Measurements from ENCODE around the gene GRIA1.
A peak's percentile ranks its signal among the peaks of the same experiment; 100 is the strongest.

GRIA1 gene

DNA sequence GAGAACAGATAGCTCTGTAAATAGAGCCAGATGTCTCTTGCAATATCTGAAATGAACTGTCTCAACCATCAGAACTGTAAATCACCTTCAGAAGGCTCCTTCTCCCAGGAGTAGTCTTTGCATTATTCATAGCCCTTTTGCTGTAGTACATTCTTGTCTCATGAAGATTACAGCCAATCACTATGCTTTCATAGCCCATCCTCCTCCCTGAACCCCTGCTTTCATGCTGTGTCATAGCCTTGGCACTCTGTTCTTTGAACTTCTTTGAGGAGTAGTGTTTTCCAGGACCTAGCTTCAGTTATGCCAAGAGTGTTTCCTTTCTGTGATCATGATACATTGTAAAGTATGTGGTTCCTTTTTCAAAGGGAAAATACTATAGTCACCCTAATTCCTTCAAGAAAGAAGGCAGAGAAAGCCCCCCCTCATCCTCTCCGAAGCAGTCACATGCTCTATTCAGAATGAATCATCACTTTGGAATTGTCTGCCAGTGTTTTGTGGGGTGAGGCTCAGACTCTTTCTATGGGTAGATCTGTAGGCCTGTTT lies 61.1 kb downstream of the GRIA1 start:
- Mint-ChIP-seq H3K36me3 (ENCODE audit: low read depth) (no peaks in the 10 kb centered on the region), H3K9me3 (no peaks in the 10 kb centered on the region), H3K27ac (no peak overlapping the region), H3K4me1 (ENCODE audit: low read depth) (no peaks in the 10 kb centered on the region), H3K27me3 (ENCODE audit: low read depth) (no peaks in the 10 kb centered on the region), H3K4me3 (no peak overlapping the region)

DNA sequence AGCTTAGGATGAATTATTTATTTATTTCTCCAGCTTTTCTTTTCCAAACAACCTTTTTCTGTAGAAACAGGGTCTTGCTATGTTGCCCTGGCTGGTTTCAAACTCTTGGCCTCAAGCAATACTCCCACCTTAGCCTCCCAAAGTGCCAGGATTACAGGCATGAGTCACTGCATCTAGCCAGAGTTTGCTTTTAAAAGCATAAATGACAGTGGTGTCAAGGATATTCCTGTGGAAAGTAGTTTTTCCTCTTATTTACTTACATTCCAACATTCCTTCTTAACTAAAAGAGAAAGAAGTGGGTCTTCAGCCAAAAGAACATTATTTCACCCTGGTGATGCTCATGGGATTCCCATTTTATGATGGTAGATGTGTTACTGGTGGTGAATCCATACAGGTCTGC lies 62.4 kb downstream of the GRIA1 start:
- no peaks in the 10 kb centered on the region for H3K27me3 Mint-ChIP-seq (ENCODE audit: low read depth)
- no peaks in the 10 kb centered on the region for H3K4me1 Mint-ChIP-seq (ENCODE audit: low read depth)
- H3K27ac Mint-ChIP-seq = no peak overlapping the region
- no peaks in the 10 kb centered on the region for H3K36me3 Mint-ChIP-seq (ENCODE audit: low read depth)
- no peak overlapping the region for H3K4me3 Mint-ChIP-seq
- H3K9me3 Mint-ChIP-seq = no peaks in the 10 kb centered on the region

DNA sequence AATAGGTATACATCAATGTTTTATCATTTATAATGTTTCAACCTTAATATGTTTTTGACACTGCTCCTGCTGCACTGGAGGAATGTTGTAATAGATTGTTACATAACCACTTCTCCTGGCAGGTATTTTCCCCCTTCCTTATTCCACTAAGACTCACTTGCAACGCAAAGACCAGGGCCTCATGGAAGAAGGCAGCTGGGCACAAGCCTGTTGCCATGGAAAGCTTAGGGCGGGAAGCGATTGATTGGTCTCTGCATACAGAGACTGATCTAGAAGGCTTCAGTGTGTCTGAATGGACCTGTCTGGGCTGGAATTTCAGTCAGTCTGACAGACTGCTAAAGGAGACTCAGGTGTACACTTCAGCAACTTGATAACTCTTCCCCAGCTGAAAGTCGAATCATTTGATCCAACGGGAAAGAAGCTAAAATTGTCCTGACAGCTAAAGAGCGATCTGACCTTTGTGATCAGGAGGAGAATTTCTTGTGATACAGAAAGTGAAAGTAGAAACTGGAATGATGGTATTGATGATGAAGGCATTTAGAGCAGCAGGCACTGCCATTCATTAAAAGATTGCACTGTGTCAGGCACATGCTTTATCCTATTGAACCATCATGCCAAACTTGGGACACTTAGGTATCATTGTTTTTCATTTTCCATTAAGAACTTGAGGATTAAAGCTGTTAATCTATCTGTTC lies 65.1 kb downstream of the GRIA1 start:
- Mint-ChIP-seq H3K27ac (no peak overlapping the region), H3K9me3 (no peaks in the 10 kb centered on the region), H3K4me3 (peak overlapping the region; percentile 25), H3K27me3 (ENCODE audit: low read depth) (no peaks in the 10 kb centered on the region), H3K36me3 (ENCODE audit: low read depth) (no peaks in the 10 kb centered on the region), H3K4me1 (ENCODE audit: low read depth) (no peaks in the 10 kb centered on the region)

DNA sequence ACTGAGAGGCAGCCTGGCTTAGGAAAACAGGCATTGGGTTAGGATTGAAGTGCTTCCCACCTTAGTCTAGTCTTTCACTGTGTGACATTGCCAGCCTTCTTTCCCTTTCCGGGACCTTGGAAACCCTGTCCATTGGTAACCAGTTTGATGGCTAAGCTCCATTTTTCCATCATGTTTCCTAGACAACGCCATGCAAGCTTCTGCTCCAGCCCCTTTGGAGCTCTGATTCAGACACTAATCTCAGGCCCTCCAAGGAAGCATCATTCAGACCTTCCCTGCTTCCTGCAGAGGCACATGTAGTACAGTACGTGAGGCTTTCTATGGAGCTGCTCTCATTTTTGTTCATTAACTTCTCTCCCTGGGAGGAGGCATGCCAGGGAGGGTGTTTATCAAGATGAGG lies 68.5 kb downstream of the GRIA1 start:
- Mint-ChIP-seq H3K4me1 (ENCODE audit: low read depth) (no peaks in the 10 kb centered on the region), H3K27ac (no peak overlapping the region), H3K9me3 (no peaks in the 10 kb centered on the region), H3K27me3 (ENCODE audit: low read depth) (no peaks in the 10 kb centered on the region), H3K4me3 (no peak overlapping the region), H3K36me3 (ENCODE audit: low read depth) (no peaks in the 10 kb centered on the region)

GRCh38 chr5:153559926-153560325 lies 69.5 kb downstream of the GRIA1 start:
- Mint-ChIP-seq H3K36me3 (ENCODE audit: low read depth) (no peaks in the 10 kb centered on the region), H3K27ac (no peak overlapping the region), H3K4me1 (ENCODE audit: low read depth) (no peaks in the 10 kb centered on the region), H3K27me3 (ENCODE audit: low read depth) (no peaks in the 10 kb centered on the region), H3K4me3 (no peak overlapping the region), H3K9me3 (no peaks in the 10 kb centered on the region)

DNA sequence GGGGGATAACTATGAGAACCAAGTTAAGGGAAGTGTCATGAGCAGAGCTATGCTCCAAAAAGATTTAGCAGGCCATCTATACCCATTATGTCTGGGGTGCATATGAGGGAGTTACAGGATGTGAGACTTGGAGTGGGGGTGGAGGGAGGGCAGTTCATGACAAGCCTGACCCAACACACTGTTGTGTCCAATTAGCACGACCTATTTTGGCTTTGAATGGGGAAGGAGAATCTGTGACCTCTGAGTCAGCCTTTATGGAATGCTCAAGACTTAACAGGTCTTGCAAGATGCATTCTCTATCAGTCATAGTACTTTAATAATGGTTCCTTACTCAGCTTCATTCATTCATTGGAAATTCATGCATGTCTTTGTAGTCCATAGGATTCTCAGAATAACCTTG lies 71.7 kb downstream of the GRIA1 start:
- H3K36me3 Mint-ChIP-seq (ENCODE audit: low read depth) = no peaks in the 10 kb centered on the region
- H3K27ac Mint-ChIP-seq = no peak overlapping the region
- H3K4me3 Mint-ChIP-seq = no peak overlapping the region
- no peaks in the 10 kb centered on the region for H3K9me3 Mint-ChIP-seq
- H3K4me1 Mint-ChIP-seq (ENCODE audit: low read depth) = no peaks in the 10 kb centered on the region
- no peaks in the 10 kb centered on the region for H3K27me3 Mint-ChIP-seq (ENCODE audit: low read depth)

- Mint-ChIP-seq H3K27me3 (ENCODE audit: low read depth) (no peaks in the 10 kb centered on the region), H3K4me1 (ENCODE audit: low read depth) (no peaks in the 10 kb centered on the region), H3K9me3 (no peaks in the 10 kb centered on the region), H3K27ac (no peak overlapping the region), H3K4me3 (no peak overlapping the region), H3K36me3 (ENCODE audit: low read depth) (no peaks in the 10 kb centered on the region)
These were observed 75.4 kb downstream of the GRIA1 start for GRCh38 chr5:153565822-153566221.

- H3K27me3 Mint-ChIP-seq (ENCODE audit: low read depth) = no peaks in the 10 kb centered on the region
- no peaks in the 10 kb centered on the region for H3K4me1 Mint-ChIP-seq (ENCODE audit: low read depth)
- H3K27ac Mint-ChIP-seq = no peak overlapping the region
- H3K36me3 Mint-ChIP-seq (ENCODE audit: low read depth) = no peaks in the 10 kb centered on the region
- H3K9me3 Mint-ChIP-seq = no peaks in the 10 kb centered on the region
- no peak overlapping the region for H3K4me3 Mint-ChIP-seq
These were observed 78.6 kb downstream of the GRIA1 start for GRCh38 chr5:153569036-153569435.

DNA sequence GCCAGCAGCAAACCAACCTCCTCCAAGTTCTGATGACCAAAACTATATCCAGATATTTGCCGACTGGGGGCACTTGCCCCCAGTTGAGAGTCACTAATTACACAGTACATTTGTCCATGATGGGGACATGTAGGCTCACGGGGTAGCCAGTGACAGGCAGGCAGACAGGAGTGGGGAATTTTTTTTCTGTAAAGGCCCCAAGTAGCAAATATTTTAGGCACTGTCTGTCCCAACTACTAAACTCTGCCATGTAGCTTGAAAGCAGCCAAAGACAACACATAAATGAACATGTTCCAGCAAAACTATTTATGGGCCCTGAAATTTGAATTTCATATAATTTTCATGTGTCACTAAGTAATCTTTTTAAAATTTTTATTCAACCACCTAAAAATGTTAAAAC lies 80.7 kb downstream of the GRIA1 start:
- Mint-ChIP-seq H3K4me1 (ENCODE audit: low read depth) (no peaks in the 10 kb centered on the region), H3K27me3 (ENCODE audit: low read depth) (no peaks in the 10 kb centered on the region), H3K36me3 (ENCODE audit: low read depth) (no peaks in the 10 kb centered on the region), H3K4me3 (no peak overlapping the region), H3K27ac (no peak overlapping the region), H3K9me3 (no peaks in the 10 kb centered on the region)

GRCh38 chr5:153572411-153573145 lies 82.1 kb downstream of the GRIA1 start:
- no peak overlapping the region for H3K4me3 Mint-ChIP-seq
- no peaks in the 10 kb centered on the region for H3K9me3 Mint-ChIP-seq
- no peaks in the 10 kb centered on the region for H3K36me3 Mint-ChIP-seq (ENCODE audit: low read depth)
- H3K27me3 Mint-ChIP-seq (ENCODE audit: low read depth) = no peaks in the 10 kb centered on the region
- H3K27ac Mint-ChIP-seq = no peak overlapping the region
- H3K4me1 Mint-ChIP-seq (ENCODE audit: low read depth) = no peaks in the 10 kb centered on the region

DNA sequence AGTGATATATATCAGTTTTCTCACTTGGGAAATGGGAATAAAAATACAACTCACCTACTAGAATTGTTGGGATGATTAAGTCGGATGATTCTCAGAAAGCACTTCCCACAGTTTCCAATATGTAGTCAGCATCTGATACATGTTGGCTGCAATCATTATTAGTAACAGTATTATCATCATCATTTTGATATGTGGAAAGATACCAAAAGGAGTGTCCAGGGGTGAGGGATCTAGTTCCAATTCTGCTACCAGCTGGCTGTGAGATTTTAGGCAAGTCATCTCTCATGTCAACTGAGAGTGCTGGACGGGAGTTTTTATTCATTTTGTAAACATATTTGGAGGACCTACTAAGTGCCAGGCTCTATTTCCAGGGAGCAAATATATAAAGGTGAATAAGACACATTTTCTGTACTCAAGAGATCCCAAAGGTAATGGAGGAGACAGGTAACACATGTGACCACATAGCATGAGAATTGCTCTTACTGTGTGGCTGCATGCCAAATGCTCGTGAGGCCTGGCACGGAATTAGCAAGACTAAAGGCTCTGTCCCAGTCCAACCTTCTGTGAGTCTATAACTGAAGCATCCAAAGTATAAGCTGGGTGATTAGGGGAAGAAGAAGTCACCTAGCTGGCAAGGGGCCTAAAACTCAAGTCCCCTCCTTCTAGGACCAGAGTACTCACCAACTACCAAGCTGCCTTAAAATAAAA lies 83.0 kb downstream of the GRIA1 start:
- Mint-ChIP-seq H3K27me3 (ENCODE audit: low read depth) (no peaks in the 10 kb centered on the region), H3K27ac (no peak overlapping the region), H3K4me1 (ENCODE audit: low read depth) (no peaks in the 10 kb centered on the region), H3K9me3 (no peaks in the 10 kb centered on the region), H3K36me3 (ENCODE audit: low read depth) (no peaks in the 10 kb centered on the region), H3K4me3 (no peak overlapping the region)

GRCh38 chr5:153584126-153584959 lies 93.9 kb downstream of the GRIA1 start:
- no peaks in the 10 kb centered on the region for H3K36me3 Mint-ChIP-seq (ENCODE audit: low read depth)
- no peaks in the 10 kb centered on the region for H3K4me1 Mint-ChIP-seq (ENCODE audit: low read depth)
- no peaks in the 10 kb centered on the region for H3K9me3 Mint-ChIP-seq
- H3K27ac Mint-ChIP-seq = no peak overlapping the region
- no peak overlapping the region for H3K4me3 Mint-ChIP-seq
- no peaks in the 10 kb centered on the region for H3K27me3 Mint-ChIP-seq (ENCODE audit: low read depth)

DNA sequence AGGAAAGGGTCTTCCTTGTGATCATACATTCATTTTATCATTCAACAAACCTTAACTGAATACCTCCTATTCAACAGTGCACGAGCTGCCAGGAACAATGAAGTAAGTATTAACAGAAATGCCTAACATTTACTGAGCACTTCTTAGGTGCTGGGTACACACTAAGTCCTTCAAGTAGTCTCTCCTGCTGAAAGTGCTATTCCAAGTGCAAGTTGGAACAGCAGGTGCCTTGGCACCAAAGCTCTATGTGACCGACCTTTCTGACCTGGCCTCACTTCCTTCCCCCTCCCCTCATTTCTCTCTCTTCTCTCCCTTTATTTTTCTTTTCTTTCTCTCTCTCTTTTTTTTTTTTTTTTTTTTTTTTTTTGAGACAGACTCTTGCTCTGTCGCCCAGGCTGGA lies 94.5 kb downstream of the GRIA1 start:
- Mint-ChIP-seq H3K4me1 (ENCODE audit: low read depth) (no peaks in the 10 kb centered on the region), H3K36me3 (ENCODE audit: low read depth) (no peaks in the 10 kb centered on the region), H3K9me3 (no peaks in the 10 kb centered on the region), H3K27ac (no peak overlapping the region), H3K4me3 (no peak overlapping the region), H3K27me3 (ENCODE audit: low read depth) (no peaks in the 10 kb centered on the region)

- H3K36me3 Mint-ChIP-seq (ENCODE audit: low read depth) = no peaks in the 10 kb centered on the region
- H3K4me1 Mint-ChIP-seq (ENCODE audit: low read depth) = no peaks in the 10 kb centered on the region
- no peaks in the 10 kb centered on the region for H3K27me3 Mint-ChIP-seq (ENCODE audit: low read depth)
- no peak overlapping the region for H3K27ac Mint-ChIP-seq
- no peak overlapping the region for H3K4me3 Mint-ChIP-seq
- no peaks in the 10 kb centered on the region for H3K9me3 Mint-ChIP-seq
These were observed 95.3 kb downstream of the GRIA1 start for GRCh38 chr5:153585622-153586277.

All from T-helper 1 cell treated with Interleukin-12 subunit alpha and Interleukin-12 subunit beta and Interleukin-4 antibody, amounts not matched to agents 30 μg/mL and 1 μg/mL, for 36 hours (primary cell).